Progenitor cell of endocrine pancreas (in vitro differentiated cells): ENCODE data around the gene KIF18B. TPM values are rescaled to one million over a fixed set of nuclear protein-coding genes. Genes with fewer than 3 reads are reported as not detected.

Source experiments
- DNase-seq: peaks from one replicate; pipeline ENCODE4 v3.0.0; 2021; ENCODE audit warnings: low spot score; ENCODE audit not compliant: unreplicated experiment
- H3K27ac Mint-ChIP-seq: 2 replicates; pipeline ENCODE4 v1.8.0; 2021; ENCODE audit warnings: mild to moderate bottlenecking, moderate library complexity, mixed read lengths
- H3K27me3 Mint-ChIP-seq: 2 replicates; pipeline ENCODE4 v1.8.0; 2021; ENCODE audit warnings: mixed read lengths
- H3K36me3 Mint-ChIP-seq: 2 replicates; pipeline ENCODE4 v1.8.0; 2022; ENCODE audit warnings: mixed read lengths; ENCODE audit not compliant: insufficient read depth
- H3K4me1 Mint-ChIP-seq: 2 replicates; pipeline ENCODE4 v1.8.0; 2021; ENCODE audit warnings: low read depth, mixed read lengths
- H3K4me3 Mint-ChIP-seq: 2 replicates; pipeline ENCODE4 v1.8.0; 2021; ENCODE audit warnings: low read depth, mild to moderate bottlenecking, moderate library complexity, mixed read lengths
- H3K9me3 Mint-ChIP-seq: 2 replicates; pipeline ENCODE4 v1.8.0; 2021; ENCODE audit warnings: low read depth, mixed read lengths
- total RNA-seq: library from RNA; stranded (reverse); gene quantifications from 2 replicates; pipeline ENCODE4 v1.2.1, GENCODE V29; 2021
- TF ChIP-seq, protein P1 (sequence below): fragments of 200-600 bp; sonication (generic); IDR thresholded peaks from one replicate; pipeline ENCODE4 v1.5.0; 2021; ENCODE audit warnings: antibody characterized with exemption, mild to moderate bottlenecking; ENCODE audit not compliant: unreplicated experiment

Gene KIF18B
- total RNA-seq, 1 donor from 2014 or later: 27.7 TPM

DNA sequence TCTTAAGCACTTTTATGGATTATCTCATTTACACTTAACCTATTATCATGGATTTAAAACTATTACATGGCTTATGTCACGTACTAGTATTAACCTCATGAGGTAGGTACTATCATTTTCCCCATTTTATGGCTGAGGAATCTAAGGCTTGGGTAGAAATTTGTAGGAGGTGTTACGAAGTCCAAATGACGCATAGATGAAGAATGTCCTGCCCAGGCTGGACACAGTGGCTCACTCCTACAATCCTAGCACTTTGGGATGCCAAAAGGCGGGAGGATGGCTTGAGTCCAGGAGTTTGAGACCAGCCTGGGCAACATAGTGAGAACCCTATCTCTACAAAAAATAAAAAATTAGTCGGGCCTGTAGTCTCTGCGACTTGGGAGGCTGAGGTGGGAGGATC, 25.4 kb upstream of the KIF18B start:
- TF ChIP-seq, protein P1, sequence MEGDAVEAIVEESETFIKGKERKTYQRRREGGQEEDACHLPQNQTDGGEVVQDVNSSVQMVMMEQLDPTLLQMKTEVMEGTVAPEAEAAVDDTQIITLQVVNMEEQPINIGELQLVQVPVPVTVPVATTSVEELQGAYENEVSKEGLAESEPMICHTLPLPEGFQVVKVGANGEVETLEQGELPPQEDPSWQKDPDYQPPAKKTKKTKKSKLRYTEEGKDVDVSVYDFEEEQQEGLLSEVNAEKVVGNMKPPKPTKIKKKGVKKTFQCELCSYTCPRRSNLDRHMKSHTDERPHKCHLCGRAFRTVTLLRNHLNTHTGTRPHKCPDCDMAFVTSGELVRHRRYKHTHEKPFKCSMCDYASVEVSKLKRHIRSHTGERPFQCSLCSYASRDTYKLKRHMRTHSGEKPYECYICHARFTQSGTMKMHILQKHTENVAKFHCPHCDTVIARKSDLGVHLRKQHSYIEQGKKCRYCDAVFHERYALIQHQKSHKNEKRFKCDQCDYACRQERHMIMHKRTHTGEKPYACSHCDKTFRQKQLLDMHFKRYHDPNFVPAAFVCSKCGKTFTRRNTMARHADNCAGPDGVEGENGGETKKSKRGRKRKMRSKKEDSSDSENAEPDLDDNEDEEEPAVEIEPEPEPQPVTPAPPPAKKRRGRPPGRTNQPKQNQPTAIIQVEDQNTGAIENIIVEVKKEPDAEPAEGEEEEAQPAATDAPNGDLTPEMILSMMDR: no peak
- H3K4me1 Mint-ChIP-seq: peaks cover 13% of the 10 kb centered on the region
- no peak for DNase-seq
- no peaks in the 10 kb centered on the region for H3K9me3 Mint-ChIP-seq
- no peaks in the 10 kb centered on the region for H3K36me3 Mint-ChIP-seq
- H3K27ac Mint-ChIP-seq: no peak overlapping the region
- H3K4me3 Mint-ChIP-seq: no peak overlapping the region
- H3K27me3 Mint-ChIP-seq: peaks cover 73% of the 10 kb centered on the region

DNA sequence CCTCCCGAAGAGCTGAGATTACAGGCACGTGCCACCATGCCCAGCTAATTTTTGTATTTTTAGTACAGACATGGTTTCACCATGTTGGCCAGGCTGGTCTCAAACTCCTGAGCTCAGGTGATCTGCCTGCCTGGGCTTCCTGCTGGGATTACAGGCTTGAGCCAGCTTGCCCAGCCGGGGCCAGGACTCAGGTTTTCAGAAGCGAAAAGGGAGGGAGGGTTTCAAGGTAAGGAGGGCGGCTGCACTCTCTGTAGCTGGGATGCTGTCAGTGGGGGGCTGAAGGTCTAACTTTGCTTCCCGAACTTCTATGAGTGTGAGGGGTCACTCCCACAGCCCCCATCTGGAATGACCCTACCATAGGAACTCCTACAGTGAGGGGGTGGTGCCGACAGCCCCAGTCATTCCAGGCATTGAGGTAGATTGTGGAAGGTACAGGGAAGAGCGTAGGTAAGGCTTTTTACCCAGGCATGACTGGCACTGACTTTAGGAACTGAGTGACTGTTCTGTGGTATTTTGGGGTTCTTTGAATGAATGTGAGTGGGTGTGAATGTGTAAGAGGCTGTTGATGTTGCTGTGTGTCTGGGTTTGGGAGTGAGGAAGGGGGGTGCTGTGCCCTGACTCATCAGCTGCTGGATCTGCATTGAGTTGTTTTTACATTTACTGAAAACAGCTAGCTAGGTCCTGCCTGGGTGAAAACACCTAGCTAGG, 24.4 kb upstream of the KIF18B start:
- Mint-ChIP-seq H3K36me3 (no peaks in the 10 kb centered on the region), H3K27ac (peak overlapping the region; percentile 45), H3K4me1 (peaks cover 8% of the 10 kb centered on the region), H3K27me3 (peaks cover 73% of the 10 kb centered on the region), H3K9me3 (no peaks in the 10 kb centered on the region), H3K4me3 (no peak overlapping the region)
- TF ChIP-seq, protein P1: no peak
- DNase-seq: no peak

DNA sequence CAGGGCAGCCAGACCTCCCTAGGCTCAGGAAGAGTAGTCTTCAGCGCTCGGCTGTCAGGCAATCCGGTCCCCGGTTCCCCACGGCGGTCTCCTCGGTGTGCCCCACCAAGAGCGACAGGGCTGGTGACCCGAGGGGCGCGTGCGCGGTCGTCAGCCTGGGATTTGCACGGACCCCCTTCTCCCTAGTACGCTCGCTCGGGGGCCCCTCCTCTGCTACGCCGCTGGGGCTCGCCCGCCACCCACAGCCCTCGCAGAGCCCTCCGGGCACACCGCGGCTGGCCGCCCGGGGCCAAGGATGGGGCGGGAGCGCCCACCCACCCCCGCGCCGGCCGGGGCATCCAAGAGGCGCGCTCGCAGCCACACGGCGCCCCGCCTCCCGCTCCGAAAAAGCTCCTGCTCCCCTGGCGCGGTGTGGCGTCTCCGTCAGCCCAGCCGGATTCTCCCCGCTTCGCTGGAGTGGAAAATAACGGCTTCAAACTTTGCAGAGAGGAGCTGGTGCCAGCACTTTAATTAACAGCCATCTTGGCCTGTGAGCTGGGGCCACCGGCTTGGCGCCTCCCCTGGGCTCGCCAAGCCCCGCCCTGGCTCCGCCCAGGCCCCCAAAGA, 22.7 kb upstream of the KIF18B start:
- H3K27me3 Mint-ChIP-seq: peaks cover 78% of the 10 kb centered on the region
- no peaks in the 10 kb centered on the region for H3K36me3 Mint-ChIP-seq
- no peak overlapping the region for H3K27ac Mint-ChIP-seq
- peaks cover 6% of the 10 kb centered on the region for H3K4me1 Mint-ChIP-seq
- DNase-seq: no peak
- TF ChIP-seq, protein P1: no peak
- H3K9me3 Mint-ChIP-seq: no peaks in the 10 kb centered on the region
- peak overlapping the region; percentile 79 for H3K4me3 Mint-ChIP-seq

DNA sequence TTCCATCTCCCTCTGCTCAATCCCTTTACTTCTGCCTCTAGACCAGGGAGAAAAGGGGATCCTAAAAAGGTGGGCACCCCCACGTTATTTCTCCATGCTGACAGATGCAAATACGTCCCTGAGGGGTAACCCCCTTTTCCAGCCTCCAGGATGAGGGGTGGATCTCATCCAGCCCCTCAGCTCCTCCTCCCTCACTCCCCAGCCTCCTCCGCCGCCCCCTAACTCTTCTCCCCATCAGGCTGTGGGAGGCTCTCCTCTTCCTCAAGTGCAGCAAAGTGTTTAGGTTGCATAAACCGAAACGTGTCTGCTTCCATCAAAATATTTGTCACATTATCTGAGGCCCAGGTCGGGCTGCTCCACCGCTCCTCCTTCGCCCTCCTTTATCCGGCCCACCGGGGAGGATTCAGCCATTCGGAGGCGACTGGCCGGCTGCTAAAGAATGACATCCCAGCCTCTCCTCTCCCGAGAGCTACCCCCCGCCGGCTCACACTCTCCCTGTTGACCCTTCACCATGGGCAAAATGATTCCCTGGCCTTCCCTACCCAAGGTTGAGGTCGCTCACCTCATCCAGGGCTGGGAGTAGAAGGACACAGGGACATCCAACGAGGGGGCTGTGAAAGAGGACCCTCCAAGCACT, 21.7 kb upstream of the KIF18B start:
- H3K27ac Mint-ChIP-seq: no peak overlapping the region
- peak overlapping the region; percentile 79 for H3K4me3 Mint-ChIP-seq
- peaks cover 82% of the 10 kb centered on the region for H3K27me3 Mint-ChIP-seq
- H3K4me1 Mint-ChIP-seq: peaks cover 6% of the 10 kb centered on the region
- H3K9me3 Mint-ChIP-seq: no peaks in the 10 kb centered on the region
- H3K36me3 Mint-ChIP-seq: no peaks in the 10 kb centered on the region
- TF ChIP-seq, protein P1: no peak
- no peak for DNase-seq

DNA sequence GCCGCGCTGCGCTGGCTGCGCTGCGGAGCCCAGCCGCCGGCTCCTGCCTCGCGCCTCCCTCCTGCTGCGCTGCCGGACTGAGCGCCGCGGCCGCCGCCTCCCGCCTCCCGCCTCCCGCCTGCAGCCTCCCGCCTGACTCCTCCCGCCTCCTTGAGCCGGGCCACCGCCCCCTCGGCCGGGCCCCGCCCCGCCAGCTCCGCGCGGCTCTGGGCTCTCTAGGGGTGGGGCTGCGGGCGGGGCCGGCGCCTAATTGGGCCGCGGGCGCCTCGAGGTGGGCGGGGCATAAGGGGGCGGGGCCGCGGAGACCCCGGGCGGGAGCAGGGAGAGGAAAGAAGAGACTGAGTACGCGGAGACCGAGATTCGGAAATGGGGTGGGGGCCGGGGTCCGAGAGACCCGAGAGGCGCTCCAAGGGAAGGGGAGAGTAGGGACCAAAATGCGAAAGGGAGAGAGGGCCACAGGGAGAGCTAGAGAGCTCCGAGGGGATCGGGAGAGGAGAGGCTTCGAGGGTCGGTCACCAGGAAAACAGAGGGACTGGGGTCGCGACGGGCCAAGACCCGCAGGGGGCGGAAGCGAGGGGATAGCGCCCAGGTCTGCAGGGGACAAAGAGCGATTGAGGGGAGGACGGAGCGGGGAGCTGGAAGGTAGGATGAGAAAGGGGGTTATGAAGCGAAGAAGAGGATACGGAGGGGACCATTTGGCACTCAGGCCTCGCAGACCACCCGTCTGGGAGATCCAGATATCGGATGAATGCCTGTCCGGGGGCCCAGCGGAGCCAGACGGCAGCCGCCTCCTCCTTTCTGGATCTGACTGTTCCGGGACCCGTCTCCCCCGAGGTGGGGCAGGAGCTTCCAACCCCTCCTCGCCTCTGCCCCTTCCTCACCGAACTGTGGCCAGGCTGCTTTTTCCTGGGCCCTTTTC, 20.9 kb upstream of the KIF18B start, which contains the start of gene C1QL1:
C1QL1 (minus strand) TSS at position 79 of the 919 bp plus-strand sequence. CDS start 255 bp downstream, outside the sequence.
- no peaks in the 10 kb centered on the region for H3K9me3 Mint-ChIP-seq
- no peak within 1 kb of the TSS for H3K27ac Mint-ChIP-seq
- H3K4me3 Mint-ChIP-seq: peak within 1 kb of the TSS; percentile 79
- H3K27me3 Mint-ChIP-seq: peaks cover 83% of the 10 kb centered on the region
- peak; percentile 90 for DNase-seq
- H3K36me3 Mint-ChIP-seq: no peaks in the 10 kb centered on the region
- peaks cover 6% of the 10 kb centered on the region for H3K4me1 Mint-ChIP-seq
- TF ChIP-seq, protein P1: peak; percentile 58
